NOMO-1 (cell line): Measurements from ENCODE around the gene GOLT1B.
"Not testable (repeated sequence)": the region's sequence is repeated elsewhere in the genome, so short reads cannot be mapped to it uniquely, and the experiment has no call there.

Experiments
- DNase-seq, 2 experiments: peaks; one replicate each; lab custom pipeline; 2025; ENCODE audit not compliant: unreplicated experiment in 2 of 2; lab: John Stamatoyannopoulos, UW

The GOLT1B gene, protein sequence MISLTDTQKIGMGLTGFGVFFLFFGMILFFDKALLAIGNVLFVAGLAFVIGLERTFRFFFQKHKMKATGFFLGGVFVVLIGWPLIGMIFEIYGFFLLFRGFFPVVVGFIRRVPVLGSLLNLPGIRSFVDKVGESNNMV

DNA sequence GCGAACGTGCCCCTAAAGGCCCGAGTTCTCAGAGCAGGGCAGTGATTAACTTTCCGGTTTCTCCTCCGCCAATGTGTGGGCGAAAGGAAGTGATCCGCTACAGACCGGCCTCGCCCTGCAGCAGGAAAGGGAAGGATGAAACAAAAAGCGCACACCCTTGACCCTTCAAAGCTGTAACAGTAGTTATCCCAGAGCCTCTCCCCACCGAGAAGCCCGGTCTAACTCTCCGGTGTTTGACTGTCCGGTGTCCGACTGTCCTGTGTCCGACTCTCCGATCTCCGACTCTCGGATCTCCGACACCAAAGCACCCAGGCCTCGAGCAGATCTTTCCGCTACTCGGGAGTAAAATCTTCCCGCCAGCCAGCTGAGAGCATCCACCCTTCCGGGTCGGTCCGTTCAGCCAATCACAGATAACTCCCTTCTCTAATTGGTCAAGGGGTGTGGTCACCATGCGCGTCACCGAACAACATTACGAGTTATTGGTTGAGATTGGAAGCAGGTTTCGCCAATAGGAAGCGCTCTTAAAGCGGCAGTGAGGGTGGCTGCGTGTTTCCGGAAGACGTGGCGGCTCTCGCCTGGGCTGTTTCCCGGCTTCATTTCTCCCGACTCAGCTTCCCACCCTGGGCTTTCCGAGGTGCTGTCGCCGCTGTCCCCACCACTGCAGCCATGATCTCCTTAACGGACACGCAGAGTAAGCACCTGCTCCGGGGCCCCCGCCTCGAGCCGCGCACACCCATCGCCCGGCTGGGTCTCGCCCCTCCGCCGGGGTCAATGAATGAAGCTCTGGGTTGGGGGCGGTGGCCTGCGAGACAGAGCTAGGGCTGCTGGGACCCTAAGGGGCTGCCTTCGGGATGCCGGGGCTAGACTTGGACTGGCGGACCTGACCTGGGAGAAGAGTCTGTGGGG is at the start of gene GOLT1B, which contains the start of gene RECQL:
GOLT1B (plus strand) TSS at position 532 of the 906 bp plus-strand sequence; CDS start at position 667, 135 bp downstream.
RECQL (minus strand) TSS at position 378 of the 906 bp plus-strand sequence. CDS start 2,065 bp downstream, outside the sequence.
- DNase-seq, result peak; percentile 92 to 96

DNA sequence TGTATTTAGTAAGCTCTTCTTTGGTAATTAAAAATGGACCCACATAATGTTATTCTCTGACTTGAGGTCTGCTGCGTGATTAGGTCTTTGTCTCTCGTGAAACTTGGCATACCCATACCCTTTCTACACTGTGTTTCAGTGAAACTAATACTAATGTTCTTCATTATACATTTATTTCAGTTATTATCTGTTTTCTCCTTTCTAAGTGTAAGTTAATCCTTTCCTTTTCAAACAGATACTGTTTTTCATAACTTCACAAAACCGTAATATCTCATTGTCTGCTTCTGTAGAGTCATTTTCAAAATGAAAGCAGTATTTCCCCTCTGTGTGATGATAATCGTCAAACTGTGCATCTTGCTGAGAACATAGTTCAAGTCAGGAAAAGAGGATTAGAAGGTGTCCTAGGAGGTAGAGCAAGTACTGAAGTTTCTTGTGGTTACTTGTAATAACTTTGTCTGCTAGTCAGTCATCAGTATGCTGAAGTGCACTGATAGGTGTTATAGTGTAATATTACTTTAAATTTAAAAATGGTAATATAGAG is 48.2 kb upstream of the GOLT1B start:
- no peak for DNase-seq

DNA sequence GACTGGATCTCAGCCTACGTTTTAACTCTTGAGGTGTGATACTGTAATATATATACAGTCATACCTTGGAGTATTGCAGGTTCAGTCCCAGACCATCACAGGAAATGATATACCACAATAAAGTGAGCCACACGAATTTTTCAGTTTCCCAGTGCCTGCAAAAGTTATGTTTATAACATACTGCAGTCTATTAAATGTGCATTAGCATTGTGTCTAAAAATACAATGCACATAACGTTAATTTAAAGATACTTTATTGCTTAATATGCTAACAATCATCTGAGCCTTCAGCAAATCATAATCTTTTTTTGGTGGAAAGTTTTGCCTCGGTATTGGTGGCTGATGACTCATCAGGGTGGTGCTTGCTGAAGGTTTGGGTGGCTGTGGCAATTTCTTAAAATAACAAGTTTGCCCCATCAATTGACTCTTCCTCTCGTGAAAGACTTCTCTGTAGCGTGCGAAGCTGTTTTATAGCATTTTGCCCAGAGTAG is 45.3 kb upstream of the GOLT1B start:
- peak; percentile 81 to 92 for DNase-seq

DNA sequence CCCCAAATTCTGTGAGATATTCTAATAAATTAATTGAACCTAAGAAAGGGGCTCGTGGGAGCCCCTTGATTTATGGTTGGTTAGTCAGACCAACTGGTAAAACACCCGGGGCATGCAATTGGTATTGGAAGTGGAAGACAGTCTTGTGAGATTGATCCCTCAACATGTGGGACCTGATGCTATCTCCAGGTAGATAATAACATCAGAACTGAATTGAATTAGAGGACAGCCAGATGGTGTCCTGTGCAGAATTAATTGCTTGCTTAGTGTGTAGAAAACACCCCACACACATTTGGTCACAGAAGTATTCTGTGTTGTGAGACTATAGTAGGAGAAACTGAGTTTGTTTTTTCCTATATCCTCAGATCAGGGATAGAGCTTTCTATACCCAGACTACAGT is 42.1 kb upstream of the GOLT1B start:
- DNase-seq, result no peak

DNA sequence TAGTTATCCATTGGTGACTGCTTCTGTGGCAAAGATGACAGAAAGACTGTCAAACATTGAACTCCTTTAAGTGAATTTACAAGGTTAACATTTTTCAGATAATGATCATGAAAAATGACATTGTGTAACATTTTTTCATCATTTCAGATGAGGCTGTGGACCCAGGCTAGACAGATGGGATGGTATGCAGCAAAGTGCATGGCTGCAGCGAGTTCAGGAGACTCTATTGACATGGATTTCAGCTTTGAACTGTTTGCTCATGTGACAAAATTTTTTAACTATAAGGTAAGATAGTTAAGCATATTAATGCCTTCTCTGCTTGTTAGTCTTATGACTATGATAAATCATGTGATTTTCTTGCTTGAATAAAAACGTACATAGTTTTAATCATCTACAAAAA is 34.3 kb upstream of the GOLT1B start:
- DNase-seq, result not testable (repeated sequence)

DNA sequence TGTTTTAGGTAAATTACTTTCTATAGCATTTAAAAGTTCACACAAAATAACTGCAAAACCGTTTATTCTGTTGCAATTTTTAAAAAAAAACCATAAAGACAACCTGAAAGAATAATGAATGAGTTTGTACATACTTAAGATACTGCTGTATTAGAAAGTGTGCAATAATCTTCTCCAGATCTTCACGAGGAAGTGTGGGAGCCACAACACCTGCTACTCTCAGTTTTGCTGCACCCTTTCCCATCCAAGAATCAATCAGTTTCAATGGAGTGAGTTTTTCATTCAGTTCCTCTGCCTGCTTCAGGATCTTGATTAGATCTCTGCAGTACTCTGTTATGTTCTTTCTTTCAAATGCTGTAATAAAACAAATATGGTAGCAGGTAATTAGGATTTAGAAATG is 30.3 kb upstream of the GOLT1B start:
- no peak for DNase-seq

DNA sequence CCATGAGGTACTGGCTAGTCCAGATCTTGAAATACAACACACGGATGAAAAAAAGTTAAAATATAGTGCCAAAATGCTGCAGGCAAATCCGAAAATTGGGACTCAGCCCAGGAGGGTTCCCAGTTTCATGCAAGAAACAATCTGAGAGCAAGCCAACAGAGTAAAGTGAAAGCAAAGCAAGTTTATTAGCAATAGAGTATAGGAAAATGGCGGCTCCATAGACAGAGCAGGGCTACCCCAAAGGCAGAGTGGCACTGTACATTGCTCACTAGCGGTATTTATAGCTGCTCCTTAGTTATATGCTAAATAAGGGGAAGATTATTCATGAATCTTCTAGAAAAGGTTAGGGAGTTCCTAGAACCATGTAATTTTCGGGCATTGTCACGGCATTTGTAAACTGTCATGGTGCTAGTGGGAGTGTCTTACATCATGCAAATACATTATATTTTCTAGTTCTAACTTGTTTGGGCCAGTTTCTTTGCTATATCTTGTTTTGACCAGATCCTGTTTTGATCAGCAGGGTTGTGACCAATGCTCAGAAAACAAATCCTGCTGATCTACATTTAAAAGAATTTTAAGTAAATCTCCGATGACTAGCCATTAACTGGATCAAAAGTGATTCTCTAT is 29.3 kb upstream of the GOLT1B start:
- no peak for DNase-seq

DNA sequence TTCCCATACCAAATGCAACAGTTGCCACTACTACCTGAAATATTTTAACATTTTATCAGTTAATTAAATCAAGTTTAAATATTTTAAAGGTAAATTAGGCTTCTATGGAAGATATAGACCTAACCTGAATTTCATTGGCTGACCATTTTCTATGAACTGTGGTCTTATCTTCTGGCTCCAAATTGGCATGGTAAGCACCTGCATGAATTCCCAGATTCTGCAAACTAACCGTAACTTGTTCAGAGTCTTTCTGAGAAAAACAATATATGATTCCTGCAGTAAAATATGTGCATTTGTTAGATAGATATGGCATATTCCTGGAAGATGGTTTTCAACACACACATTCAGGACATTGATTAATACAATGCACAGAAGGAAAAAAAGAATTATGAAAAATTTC is 26.0 kb upstream of the GOLT1B start:
- no peak for DNase-seq

DNA sequence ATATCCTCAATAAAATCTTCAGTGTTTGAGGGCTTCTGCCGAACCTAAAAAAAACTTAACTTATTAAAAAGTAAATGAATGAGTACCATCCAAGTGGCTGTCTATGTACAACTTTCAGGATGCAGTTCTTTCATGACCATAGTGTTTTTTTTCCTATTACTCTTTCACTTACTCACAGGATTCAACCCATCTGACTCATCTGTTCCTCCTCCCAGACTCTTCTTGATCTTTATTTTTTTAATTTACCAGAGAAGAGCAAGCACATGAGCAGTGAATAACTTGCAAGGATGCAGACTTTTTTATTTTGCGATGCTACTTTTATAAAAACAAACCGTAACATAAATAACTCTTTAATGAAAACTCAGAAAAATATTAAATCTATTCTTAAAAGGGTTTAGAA is 24.6 kb upstream of the GOLT1B start:
- DNase-seq, result no peak

DNA sequence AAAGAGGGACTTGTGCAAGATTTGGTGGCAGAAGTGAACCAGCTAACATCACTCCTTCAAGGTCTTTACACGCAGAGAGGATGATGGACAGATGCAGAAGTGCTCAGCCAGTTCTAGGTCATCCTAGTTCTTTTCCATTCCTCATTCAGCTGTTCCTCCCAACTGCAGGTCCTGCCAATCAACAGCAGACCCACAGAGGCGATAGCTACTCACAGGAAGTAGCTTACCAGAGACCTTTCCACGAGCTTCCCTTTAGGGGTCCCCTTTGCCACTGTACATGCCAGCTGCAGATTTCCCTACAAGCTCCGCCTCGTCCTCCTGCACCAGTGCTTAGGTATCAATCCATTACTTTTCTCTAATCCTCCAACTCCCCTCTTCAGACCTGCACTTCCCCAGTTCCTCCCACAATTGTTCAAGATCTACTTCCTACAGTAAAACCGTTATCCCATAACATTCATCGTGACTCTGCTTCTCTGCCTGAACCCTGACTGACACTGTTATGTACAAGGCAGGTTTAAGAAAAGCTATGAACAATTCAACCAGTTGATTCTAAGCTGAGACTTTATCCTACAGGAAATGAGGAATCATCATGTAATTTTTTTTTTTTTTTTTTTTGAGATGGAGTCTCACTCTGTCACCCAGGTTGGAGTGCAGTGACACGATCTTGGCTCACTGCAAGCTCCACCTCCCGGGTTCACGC is 22.7 kb upstream of the GOLT1B start:
- no peak for DNase-seq

DNA sequence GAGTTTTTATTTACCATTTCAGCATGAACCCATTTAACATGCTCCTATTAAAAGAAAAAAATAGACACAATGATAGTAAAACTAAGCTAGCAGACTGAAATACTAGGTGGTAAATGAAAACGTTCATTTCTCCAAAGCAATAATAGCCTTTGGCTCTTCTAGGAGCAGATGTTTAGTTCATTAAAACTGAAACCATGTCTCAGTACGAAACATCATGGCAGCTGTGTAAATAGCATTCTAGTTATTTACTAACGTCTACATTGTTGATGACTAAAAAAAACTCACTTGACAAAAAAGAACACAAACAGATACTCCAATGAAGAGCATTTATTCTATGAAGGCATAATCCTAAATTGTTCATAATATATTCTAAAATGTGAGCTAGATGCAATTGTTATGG is 18.1 kb upstream of the GOLT1B start:
- DNase-seq, result no peak

DNA sequence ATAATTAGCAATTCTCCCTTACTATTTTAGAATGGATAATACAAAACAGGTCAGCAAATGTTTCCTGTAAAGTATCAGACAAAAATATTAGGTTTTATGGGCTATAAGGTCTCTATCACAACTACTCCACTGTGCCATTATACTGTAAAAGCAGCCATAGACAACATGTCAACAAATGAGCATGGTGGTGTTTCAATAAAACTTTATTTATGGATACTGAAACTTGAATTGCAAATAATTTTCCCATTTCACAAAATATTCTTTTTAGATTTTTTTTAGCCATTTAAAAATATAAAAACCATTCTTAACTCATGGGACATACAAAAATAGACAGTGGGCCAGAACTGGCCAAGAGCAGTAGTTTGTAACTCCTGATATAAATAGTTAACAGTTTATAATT is 15.6 kb upstream of the GOLT1B start:
- DNase-seq, result no peak

DNA sequence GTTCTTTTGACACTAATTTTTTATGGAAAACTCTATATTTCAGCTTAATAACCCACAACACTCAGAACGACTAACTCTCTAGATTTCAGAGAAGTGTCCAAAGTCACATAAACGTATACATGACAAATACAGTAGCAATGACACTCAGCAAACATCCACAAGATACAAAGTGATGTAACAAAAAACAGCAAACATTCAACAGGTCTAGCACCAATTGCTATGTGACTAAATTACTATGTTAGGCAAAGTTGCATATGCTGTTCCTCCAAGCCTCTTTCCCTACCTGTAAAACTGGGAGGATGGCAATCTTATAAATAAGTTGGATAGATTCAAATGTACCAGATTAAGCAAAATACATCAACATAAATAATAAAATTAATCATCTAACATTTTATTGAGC is 1.8 kb upstream of the GOLT1B start:
- no peak for DNase-seq

DNA sequence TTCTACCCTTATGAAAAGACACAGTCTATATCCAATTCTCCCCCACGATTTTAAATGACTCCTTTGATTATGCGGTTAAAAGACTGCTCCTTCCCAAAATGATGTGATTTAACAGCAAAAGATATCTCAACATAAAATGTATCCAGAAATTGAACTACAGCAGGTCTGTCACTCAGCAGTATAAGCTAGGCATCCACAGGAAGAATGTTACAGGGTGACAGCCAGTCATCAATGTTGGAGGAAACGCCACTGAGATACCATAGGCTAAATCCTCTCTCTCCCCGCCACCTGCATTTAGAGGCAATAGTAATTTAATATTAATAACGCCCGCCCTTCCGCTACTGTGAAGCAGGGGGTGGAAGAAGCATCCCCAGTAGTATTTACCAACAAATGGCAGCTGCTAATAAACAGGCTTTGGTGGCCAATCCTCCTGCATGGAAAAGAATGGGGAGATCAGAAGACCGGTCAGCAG is 767 bp upstream of the GOLT1B start:
- DNase-seq, result no peak

DNA sequence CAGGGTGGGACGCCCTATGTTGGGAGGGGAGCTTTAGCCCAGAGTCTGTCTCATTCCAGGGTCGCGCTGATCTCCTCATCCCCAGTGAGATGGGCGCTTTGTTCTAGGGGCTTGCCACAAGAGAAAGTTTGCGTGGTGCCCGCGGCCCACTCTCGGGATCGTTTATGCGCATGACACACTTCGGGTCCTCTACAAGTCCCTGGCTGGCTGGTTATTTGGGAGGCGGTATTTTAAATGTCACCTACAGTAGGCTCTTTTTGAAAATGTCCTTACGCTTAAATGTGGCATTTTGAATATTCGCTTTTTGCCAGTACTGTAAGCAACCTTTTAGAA is 541 bp downstream of the GOLT1B start:
- DNase-seq, result peak in 1 of 2 experiments; percentile 7

DNA sequence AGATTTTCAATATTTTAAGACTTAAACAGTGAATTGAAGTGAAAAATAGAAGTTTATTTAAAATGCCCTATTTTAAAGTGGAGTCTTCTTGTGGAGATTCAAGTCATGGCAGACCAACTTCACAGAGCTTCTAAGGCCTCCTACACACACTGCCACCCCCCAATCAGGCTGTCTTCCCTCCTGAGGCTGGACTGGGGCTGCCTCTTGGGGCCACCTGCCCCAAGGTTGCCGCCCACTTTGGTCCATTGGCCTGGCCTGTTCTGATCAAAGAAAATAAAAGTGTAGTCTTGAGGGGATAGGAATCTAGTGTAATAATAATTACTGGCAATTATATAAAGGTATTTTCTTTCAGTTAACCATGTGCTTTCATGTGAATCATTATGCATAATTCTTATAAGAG is 1.3 kb downstream of the GOLT1B start:
- no peak for DNase-seq

DNA sequence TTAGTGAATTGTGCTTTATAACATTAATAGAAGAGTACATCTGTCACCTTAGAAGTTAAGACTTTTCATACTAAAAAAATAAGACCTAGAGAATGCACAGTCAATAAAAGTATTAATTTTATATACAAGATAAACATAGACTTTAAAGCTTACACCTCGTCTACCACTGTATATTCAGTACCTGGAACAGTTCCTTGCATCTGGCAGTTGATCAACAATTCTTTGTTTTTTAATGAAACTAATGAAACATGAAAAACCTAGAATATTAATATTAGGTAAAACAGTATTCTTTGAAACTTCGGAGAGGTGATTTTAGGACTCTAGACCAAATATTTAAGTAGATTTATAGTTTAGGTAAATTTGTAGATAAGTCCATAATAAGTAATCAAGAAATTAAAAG is 4.3 kb downstream of the GOLT1B start:
- DNase-seq, result no peak

DNA sequence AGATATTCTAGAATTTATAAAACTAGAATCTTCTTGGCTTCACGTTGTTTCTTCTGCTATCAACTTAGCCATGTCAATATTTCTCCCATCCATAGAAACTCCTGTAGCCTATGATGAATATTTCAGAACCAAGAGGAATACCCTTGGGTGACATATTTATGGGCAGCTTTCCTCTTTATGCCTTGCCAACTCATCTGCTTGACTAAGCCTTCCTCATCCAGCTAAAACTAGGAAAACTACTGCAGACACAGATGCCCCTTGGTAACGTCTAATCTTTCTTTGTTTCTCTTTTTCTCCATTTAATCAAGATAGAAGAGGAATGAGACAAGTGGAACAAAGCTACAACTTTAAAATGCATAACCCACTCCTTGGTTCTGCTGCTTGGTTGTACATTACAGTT is 6.3 kb downstream of the GOLT1B start:
- DNase-seq, result no peak

DNA sequence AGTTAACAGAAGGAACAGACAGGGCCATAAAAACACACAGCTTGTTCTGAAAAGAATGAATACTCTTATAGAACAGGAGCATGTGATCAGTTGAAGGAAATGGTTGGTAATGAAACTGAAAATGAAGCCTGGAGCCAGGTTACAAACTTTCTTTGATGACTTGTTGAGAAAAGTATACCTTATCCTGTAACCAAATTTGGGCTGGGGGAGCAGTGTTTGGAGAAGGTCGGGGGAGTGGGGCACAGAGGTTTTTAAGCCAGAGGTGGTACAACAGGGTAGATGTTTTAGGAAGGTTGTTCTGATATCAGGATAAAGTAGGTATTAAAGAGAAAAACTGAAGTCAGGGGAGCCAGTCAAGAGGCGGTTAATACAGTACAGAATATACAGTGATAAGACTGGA is 8.2 kb downstream of the GOLT1B start:
- DNase-seq, result no peak

DNA sequence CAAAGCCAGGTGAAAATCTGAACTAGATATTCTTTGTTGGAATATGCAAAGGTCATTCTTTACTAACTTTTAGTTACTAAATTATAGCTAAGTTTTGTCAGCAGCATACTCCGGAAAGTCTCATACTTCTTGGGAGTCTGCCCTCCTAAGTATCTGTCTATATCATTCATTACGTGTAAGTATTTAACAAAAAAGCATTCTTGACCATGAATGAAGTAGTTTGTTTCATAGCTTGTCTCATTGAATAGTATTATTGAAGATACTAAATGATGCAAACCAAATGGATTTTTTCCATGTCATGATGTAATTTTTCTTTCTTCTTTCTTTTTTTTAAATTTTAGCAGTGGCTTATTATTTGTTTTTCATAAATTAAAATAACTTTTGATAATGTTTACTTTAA is 14.7 kb downstream of the GOLT1B start:
- DNase-seq, result no peak

DNA sequence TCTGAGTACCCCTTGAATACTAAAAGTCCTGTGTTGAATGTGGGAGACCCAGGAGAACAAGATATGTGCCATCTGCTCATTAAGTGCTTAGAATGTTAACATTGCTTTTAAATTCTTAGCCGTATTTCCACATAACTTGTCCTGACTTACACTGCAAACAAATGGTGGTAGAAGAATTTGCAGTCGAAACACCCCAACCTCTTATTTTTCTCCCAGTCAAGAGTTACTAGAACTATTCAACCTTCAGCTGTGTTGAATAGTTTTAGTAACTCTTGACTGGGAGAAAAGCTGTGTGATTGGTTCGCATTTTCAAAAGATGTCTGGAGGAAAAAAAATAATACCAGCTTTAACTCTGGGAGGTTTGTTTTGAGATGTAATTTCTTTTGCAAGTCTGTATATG is 16.9 kb downstream of the GOLT1B start:
- no peak for DNase-seq
